GM21825 (cell line): ENCODE results near the gene LUM.

Source experiments
- ATAC-seq: cut with Tn5 transposase; IDR thresholded peaks from one replicate; pipeline ENCODE4 v1.9.1; 2021; ENCODE audit warnings: mild to moderate bottlenecking, moderate library complexity; ENCODE audit not compliant: unreplicated experiment

LUM gene

GRCh38 chr12:91111366-91112325, at the start of gene LUM:
Gene LUM, minus strand, starts transcription at chr12:91111494. Its CDS starts 2,515 bp downstream, at chr12:91108979.
- no peak for ATAC-seq

- ATAC-seq: no peak
Measured at GRCh38 chr12:91161009-91161408, 49.7 kb upstream of the LUM start.

- no peak for ATAC-seq
Measured at GRCh38 chr12:91155990-91156389, 44.7 kb upstream of the LUM start.

GRCh38 chr12:91154131-91154530, 42.8 kb upstream of the LUM start:
- ATAC-seq: no peak

- ATAC-seq: no peak
Measured at GRCh38 chr12:91144053-91144452, 32.8 kb upstream of the LUM start.

- ATAC-seq: no peak
Measured at GRCh38 chr12:91143206-91143605, 31.9 kb upstream of the LUM start.

GRCh38 chr12:91142221-91142631, 30.9 kb upstream of the LUM start:
- ATAC-seq: no peak

GRCh38 chr12:91140026-91140931, 29.0 kb upstream of the LUM start:
- no peak for ATAC-seq

- ATAC-seq: no peak
Measured at GRCh38 chr12:91139286-91139685, 28.0 kb upstream of the LUM start.

- ATAC-seq: no peak
Measured at GRCh38 chr12:91138337-91138920, 27.1 kb upstream of the LUM start.

- ATAC-seq: no peak
Measured at GRCh38 chr12:91133871-91134270, 22.6 kb upstream of the LUM start.

GRCh38 chr12:91129662-91130362, 18.5 kb upstream of the LUM start:
- no peak for ATAC-seq

GRCh38 chr12:91127751-91128150, 16.5 kb upstream of the LUM start:
- no peak for ATAC-seq

- ATAC-seq: no peak
Measured at GRCh38 chr12:91127306-91127705, 16.0 kb upstream of the LUM start.

- no peak for ATAC-seq
Measured at GRCh38 chr12:91126516-91126915, 15.2 kb upstream of the LUM start.

GRCh38 chr12:91123236-91123916, 12.1 kb upstream of the LUM start:
- no peak for ATAC-seq

- no peak for ATAC-seq
Measured at GRCh38 chr12:91120781-91121180, 9.5 kb upstream of the LUM start.

GRCh38 chr12:91119089-91119488, 7.8 kb upstream of the LUM start:
- ATAC-seq: no peak

- no peak for ATAC-seq
Measured at GRCh38 chr12:91113621-91114020, 2.3 kb upstream of the LUM start.

GRCh38 chr12:91110311-91110924, 876 bp downstream of the LUM start:
- ATAC-seq: no peak
